Measurements from ENCODE around the gene DEK.

DEK gene

GRCh38 chr6:18264923-18265377, 620 bp upstream of the DEK start:
- Histone ChIP-seq H3K79me2 (ENCODE audit: insufficient read depth, low read length) (peaks cover 40% of the 10 kb centered on the region), H2AFZ (ENCODE audit: low read length) (0 out of 2 replicates have a peak overlapping the region, but pooled peaks have one; percentile 19), H3K4me2 (ENCODE audit: low read length) (peak overlapping the region; percentile 72), H3K9me3 (ENCODE audit: low read length) (peaks cover 6% of the 10 kb centered on the region; the same call in 1 of the 2 replicates), H3K27me3 (ENCODE audit: insufficient read depth, low read length) (no peaks in the 10 kb centered on the region), H3K36me3 (ENCODE audit: insufficient read depth, low read length) (peaks cover 36% of the 10 kb centered on the region), H3K4me3 (ENCODE audit: low read depth, low read length, poor library complexity, severe bottlenecking) (peak overlapping the region; percentile 91), H3K4me1 (ENCODE audit: insufficient read depth, low read length, severe bottlenecking) (peaks cover 43% of the 10 kb centered on the region), H3K9ac (ENCODE audit: low read length) (peak overlapping the region; percentile 98), H3K9me2 (ENCODE audit: low read depth, low read length) (no peaks in the 10 kb centered on the region), H3F3A (ENCODE audit: insufficient read depth, low read length) (no peaks in the 10 kb centered on the region), H4K20me1 (ENCODE audit: insufficient read depth, low read length) (no peaks in the 10 kb centered on the region), H3K27ac (ENCODE audit: low read depth, low read length, poor library complexity, severe bottlenecking) (peak overlapping the region; percentile 63)
- TF ChIP-seq EZH2 (IDR thresholded peaks at IDR 0.05; ENCODE audit: borderline replicate concordance, low read length) (no peak), CTCF (IDR thresholded peaks at IDR 0.05; ENCODE audit: low read length) (no peak)

GRCh38 chr6:18263418-18264218, 712 bp downstream of the DEK start:
- Histone ChIP-seq H3K79me2 (ENCODE audit: insufficient read depth, low read length) (peaks cover 53% of the 10 kb centered on the region), H3K27ac (ENCODE audit: low read depth, low read length, poor library complexity, severe bottlenecking) (peak overlapping the region; percentile 86), H3K27me3 (ENCODE audit: insufficient read depth, low read length) (no peaks in the 10 kb centered on the region), H3K4me3 (ENCODE audit: low read depth, low read length, poor library complexity, severe bottlenecking) (peak overlapping the region; percentile 91), H3K9ac (ENCODE audit: low read length) (peak overlapping the region; percentile 98), H3K9me2 (ENCODE audit: low read depth, low read length) (no peaks in the 10 kb centered on the region), H3F3A (ENCODE audit: insufficient read depth, low read length) (no peaks in the 10 kb centered on the region), H2AFZ (ENCODE audit: low read length) (no peak overlapping the region), H3K4me1 (ENCODE audit: insufficient read depth, low read length, severe bottlenecking) (peaks cover 40% of the 10 kb centered on the region), H4K20me1 (ENCODE audit: insufficient read depth, low read length) (peaks cover 3% of the 10 kb centered on the region; the same call in 1 of the 2 replicates), H3K36me3 (ENCODE audit: insufficient read depth, low read length) (peaks cover 48% of the 10 kb centered on the region), H3K4me2 (ENCODE audit: low read length) (peak overlapping the region; percentile 84), H3K9me3 (ENCODE audit: low read length) (peaks cover 6% of the 10 kb centered on the region; the same call in 1 of the 2 replicates)
- no peak for TF ChIP-seq EZH2 (IDR thresholded peaks at IDR 0.05; ENCODE audit: borderline replicate concordance, low read length)
- TF ChIP-seq CTCF (IDR thresholded peaks at IDR 0.05; ENCODE audit: low read length) = no peak

- Histone ChIP-seq H3K36me3 (ENCODE audit: insufficient read depth, low read length) (peaks cover 56% of the 10 kb centered on the region), H3K9ac (ENCODE audit: low read length) (peak overlapping the region; percentile 98), H3K4me2 (ENCODE audit: low read length) (peak overlapping the region; percentile 84), H3K27me3 (ENCODE audit: insufficient read depth, low read length) (no peaks in the 10 kb centered on the region), H3K4me1 (ENCODE audit: insufficient read depth, low read length, severe bottlenecking) (peaks cover 40% of the 10 kb centered on the region), H4K20me1 (ENCODE audit: insufficient read depth, low read length) (peaks cover 3% of the 10 kb centered on the region; the same call in 1 of the 2 replicates), H3K9me2 (ENCODE audit: low read depth, low read length) (no peaks in the 10 kb centered on the region), H3K4me3 (ENCODE audit: low read depth, low read length, poor library complexity, severe bottlenecking) (peak overlapping the region; percentile 91), H3K79me2 (ENCODE audit: insufficient read depth, low read length) (peaks cover 61% of the 10 kb centered on the region), H3K27ac (ENCODE audit: low read depth, low read length, poor library complexity, severe bottlenecking) (peak overlapping the region; percentile 86), H3K9me3 (ENCODE audit: low read length) (peaks cover 6% of the 10 kb centered on the region; the same call in 1 of the 2 replicates), H3F3A (ENCODE audit: insufficient read depth, low read length) (no peaks in the 10 kb centered on the region), H2AFZ (ENCODE audit: low read length) (no peak overlapping the region)
- TF ChIP-seq EZH2 (IDR thresholded peaks at IDR 0.05; ENCODE audit: borderline replicate concordance, low read length) (no peak), CTCF (IDR thresholded peaks at IDR 0.05; ENCODE audit: low read length) (no peak)
Observed at GRCh38 chr6:18262702-18263417, 1.5 kb downstream of the DEK start.

Measured in OCI-LY1 (cell line).